ENCODE results near the gene EFEMP1.
"Not testable (repeated sequence)": the region's sequence is repeated elsewhere in the genome, so short reads cannot be mapped to it uniquely, and the experiment has no call there.

EFEMP1 gene

DNA sequence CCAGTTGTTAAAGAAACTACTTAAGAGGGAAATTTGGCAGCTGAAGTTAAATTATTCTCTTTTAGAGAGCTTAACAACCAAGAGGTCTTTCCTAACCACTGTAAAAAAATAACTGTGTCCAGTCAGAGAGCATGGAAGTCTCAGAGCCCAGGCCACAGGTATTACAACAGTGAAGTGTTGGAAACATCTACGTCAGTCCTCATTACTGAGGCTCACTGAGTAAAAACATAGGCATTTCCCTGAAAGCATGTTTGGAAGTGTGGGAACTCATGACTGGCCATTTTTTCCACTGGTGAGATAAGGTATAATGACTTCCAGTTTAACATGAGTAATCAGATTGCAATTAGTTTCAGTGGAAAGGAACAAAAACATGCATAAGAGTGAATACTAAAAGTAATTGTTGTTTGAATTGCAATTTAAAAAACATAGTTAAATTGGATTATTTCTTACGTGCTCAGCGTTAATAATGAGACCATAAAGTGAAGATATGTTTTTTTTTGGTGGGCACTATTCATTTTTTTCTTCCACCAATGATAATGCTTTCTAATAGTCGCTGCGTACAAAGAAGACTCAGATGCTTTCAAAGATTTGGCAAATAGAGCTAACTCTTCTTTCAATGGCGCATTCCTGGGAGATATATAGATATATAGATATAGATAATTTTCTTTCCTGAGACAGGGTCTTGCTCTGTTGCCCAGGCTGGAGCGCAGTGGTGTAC lies 60.8 kb downstream of the EFEMP1 start:
- no peak for DNase-seq

GRCh38 chr2:55862246-55862645 lies 61.3 kb downstream of the EFEMP1 start:
- no peak for DNase-seq

DNA sequence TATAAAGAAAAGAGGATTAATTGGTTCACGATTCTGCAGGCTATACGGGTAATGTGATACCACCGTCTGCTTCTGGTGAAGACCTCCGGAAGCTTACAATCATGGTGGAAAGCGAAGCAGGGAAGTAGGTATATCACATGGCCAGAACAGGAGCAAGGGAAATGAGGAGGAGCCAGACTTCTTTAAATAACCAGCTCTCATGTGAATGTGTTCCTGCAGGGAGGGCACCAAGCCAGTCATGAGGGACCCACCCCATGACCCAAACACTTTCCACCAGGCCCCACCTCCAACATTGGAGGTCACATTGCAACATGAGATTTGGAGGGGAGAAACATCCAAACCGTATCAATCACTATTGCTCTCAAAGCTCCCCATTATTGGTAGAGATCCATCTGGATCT lies 61.8 kb downstream of the EFEMP1 start:
- DNase-seq: no peak

- no peak for DNase-seq
Measured at GRCh38 chr2:55860832-55861231, 62.8 kb downstream of the EFEMP1 start.

- DNase-seq: no peak
Measured at GRCh38 chr2:55859875-55860274, 63.7 kb downstream of the EFEMP1 start.

GRCh38 chr2:55857766-55858165 lies 65.8 kb downstream of the EFEMP1 start:
- DNase-seq: no peak

DNA sequence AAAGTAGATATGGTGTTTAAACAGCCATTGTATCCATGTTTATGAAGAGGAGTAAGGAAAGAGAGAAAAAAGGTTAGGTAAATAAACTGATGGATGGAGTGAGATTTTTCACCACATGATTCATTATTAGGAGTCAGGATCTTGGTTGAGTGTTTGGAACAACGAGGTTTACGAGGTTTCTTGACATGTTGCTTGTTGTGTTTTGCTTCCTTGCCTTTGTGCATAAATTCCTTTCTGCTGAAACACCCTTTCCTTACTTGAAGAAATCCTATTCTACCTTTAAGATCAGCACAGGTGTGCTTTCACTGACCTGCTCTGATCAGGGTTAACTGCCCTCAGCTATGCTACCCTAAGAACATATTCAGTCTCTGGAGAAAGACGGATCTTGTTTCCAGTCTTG lies 66.6 kb downstream of the EFEMP1 start:
- no peak for DNase-seq

- no peak for DNase-seq
Measured at GRCh38 chr2:55848096-55848495, 75.5 kb downstream of the EFEMP1 start.

GRCh38 chr2:55846426-55846825 lies 77.2 kb downstream of the EFEMP1 start:
- DNase-seq: no peak

DNA sequence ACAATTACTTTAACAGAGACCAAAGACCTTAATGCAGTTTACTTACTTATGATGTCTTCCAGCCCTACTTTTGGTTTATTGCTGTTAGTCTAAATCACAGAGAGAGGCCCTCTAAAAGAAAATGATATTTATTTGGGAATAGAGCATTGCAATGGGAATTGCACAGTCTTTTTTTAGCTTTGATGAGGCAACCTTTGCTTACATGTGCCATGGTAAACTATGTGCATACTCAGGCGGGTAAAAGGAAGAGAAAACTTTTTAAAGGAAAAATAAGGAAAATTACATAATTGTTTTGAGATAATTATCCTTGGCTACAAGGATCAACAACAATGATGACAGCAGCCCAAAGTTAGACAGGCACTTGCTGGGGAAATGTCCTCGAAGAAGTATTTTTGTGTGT lies 78.6 kb downstream of the EFEMP1 start:
- DNase-seq: no peak

GRCh38 chr2:55843994-55844345 lies 79.6 kb downstream of the EFEMP1 start:
- no peak for DNase-seq

GRCh38 chr2:55843096-55843993 lies 80.2 kb downstream of the EFEMP1 start:
- no peak for DNase-seq

DNA sequence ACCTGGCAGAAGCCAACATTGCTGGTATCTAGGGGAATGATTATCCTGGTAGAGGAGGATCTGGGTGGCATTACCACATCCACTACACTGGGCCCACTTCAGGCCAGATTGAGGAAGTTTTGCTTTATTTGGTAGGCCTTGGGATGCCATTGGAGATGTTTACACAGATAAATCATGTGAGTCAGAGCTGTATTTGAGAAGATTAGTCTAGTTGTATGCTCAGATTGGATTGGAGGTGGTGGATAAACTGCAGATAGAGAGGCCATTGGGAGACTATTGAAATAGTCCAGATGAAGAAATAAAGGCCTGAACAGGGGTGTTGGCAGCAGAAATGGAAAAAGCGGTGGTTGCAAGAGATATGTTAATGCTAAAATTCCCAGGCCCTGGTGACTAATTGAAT lies 81.5 kb downstream of the EFEMP1 start:
- no peak for DNase-seq

DNA sequence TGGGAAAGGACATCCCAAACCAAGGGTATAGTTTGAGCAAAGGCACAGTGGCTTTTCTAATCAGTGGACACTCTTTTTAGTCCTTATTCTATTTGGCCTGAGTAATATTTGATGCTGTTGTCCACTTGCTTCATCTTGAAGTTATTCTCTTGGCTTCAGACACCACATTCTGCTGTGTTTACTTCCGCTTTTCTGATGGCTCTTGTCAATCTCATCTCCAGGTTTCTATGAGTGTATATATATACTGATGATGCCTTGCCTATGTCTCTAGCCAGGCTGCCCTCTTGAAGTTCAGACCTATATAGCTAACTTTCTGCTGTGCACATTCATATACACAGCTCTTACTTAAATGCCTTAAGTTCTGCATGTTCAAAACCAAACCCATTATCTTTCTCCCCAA lies 83.1 kb downstream of the EFEMP1 start:
- no peak for DNase-seq

GRCh38 chr2:55839182-55839819 lies 84.3 kb downstream of the EFEMP1 start:
- DNase-seq: no peak

DNA sequence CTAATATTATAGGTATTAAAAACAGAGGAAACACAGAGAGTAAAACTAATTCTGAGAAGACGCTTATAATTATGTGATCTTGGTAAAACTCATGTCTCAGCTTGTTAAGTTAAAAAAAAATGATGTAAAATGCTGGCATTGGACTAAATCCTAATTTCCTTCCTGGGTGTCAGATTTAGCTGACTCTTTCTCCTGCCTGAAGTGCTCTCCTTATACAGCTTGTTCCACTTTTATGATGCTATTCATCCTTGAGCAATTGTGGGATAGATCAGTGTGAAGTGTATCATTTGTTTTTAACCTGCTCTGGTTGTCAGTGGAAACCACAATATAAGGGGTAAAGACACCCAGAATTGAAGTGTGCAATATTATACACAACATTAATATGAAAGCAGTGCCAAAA lies 84.9 kb downstream of the EFEMP1 start:
- DNase-seq: no peak

GRCh38 chr2:55838117-55838516 lies 85.5 kb downstream of the EFEMP1 start:
- not testable (repeated sequence) for DNase-seq

DNA sequence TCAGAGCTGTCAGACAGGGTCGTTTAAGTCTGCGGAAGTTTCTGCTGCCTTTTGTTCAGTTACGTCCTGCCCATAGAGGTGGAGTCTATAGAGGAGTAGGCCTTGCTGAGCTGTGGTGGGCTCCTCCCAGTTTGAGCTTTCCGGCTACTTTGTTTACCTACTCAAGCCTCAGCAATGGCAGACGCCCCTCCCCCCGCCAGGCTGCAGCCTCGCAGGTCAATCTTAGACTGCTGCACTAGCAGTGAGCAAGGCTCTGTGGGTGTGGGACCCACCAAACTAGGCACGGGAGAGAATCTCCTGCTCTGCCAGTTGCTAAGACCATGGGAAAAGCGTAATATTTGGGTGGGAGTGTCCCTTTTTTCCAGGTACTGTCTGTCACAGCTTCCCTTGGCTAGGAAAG lies 86.5 kb downstream of the EFEMP1 start:
- no peak for DNase-seq

DNA sequence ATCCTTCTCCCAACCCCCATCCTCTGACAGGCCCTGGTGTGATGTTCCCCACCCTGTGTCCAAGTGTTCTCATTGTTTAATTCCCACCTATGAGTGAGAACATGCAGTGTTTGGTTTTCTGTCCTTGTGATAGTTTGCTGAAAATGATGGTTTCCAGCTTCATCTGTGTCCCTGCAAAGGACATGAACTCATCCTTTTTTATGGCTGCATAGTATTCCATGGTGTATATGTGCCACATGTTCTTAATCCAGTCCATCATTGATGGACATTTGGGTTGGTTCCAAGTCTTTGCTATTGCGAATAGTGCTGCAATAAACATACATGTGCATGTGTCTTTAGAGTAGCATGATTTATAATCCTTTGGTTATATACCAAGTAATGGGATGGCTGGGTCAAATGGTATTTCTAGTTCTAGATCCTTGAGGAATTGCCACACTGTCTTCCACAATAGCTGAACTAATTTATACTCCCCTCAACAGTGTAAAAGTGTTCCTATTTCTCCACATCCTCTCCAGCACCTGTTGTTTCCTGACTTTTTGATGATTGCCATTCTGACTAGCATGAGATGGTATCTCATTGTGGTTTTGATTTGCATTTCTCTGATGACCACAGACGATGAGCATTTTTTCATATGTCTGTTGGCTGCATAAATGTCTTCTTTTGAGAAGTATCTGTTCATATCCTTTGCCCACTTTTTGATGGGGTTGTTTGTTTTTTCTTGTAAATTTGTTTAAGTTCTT lies 91.7 kb downstream of the EFEMP1 start:
- DNase-seq: not testable (repeated sequence)

- no peak for DNase-seq
Measured at GRCh38 chr2:55827855-55828254, 95.7 kb downstream of the EFEMP1 start.

DNA sequence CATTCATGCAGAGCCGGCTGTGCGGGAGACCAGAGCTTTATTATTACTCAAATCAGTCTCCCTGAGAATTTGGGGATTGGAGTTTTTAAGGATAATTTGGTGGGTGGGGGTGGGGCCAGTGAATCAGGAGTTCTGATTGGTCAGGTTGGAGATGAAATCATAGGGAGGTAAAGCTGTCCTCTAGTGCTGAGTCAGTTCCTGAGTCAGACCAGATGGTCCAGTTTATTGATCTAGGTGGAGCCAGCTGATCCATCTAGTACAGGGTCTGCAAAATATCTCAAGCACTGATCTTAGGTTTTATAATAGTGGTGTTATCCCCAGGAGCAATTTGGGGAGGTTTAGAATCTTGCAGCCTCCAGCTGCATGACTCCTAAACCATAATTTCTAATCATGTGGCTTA lies 96.2 kb downstream of the EFEMP1 start:
- not testable (repeated sequence) for DNase-seq

- DNase-seq: no peak
Measured at GRCh38 chr2:55826246-55826645, 97.3 kb downstream of the EFEMP1 start.

DNA sequence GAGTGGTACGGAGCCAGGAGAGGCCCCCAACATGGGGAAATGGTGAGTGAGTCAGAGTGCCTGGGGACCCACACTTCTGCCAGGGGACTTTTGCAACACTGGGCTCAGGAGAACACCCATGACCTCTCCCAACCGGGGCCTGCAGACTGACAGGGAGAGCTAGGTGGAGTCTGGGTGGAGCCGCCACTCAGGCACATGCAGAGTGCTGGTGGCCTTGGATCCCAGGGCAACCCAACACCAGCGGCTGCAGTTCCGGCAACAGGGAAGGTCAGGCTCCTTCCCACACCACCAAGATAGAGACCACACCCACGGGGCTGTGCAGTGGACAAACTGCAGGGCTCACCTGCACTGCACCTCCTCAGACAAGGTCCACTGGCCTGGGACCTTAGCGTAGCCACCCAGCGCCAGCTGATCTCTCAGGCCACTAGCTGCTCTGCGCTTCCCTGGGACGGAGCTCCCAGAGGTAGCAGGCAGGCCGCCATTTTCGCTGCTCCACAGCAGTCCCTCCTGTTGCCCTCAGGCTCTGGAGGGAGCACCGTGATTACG lies 99.0 kb downstream of the EFEMP1 start:
- DNase-seq: no peak
